ENCODE data around the gene AOAH. TPM values are rescaled to one million over a fixed set of nuclear protein-coding genes. Genes with fewer than 3 reads are reported as not detected.

Gene AOAH
- total and polyA plus RNA-seq, 2 donors (not counting 3 experiments of a cell fraction or from before 2014, with no cell fraction given) = not detected

GRCh38 chr7:36711256-36711655 lies 13.0 kb downstream of the AOAH start:
- H3K4me3 ChIP-seq (replicated peaks in 1 of 3; ENCODE audit: insufficient read depth in 1 of 3, low read depth in 1 of 3, low read length in 3 of 3) = no peak overlapping the region
- no peak overlapping the region for H3K4me2 ChIP-seq (ENCODE audit: insufficient read depth, low read length)
- H3K79me2 ChIP-seq (ENCODE audit: control insufficient read depth, insufficient read depth, low read length) = no peaks in the 10 kb centered on the region
- FAIRE-seq (no peak), DNase-seq (ENCODE audit: low read depth, low spot score) (no peak)
- no peak for TF ChIP-seq CTCF (IDR thresholded peaks at IDR 0.05; ENCODE audit: extremely low read depth in 1 of 2, insufficient read depth in 1 of 2, low read depth in 1 of 2, low read length in 2 of 2)
- no peak for TF ChIP-seq GATA2 (IDR thresholded peaks at IDR 0.05; ENCODE audit: insufficient read depth, insufficient read length, low read depth, low read length)
- TF ChIP-seq POLR2AphosphoS5 (IDR thresholded peaks at IDR 0.05; ENCODE audit: insufficient read depth, low read depth, low read length) = no peak
- no peak for TF ChIP-seq MAX (IDR thresholded peaks at IDR 0.05; ENCODE audit: insufficient read depth, insufficient read length)
- TF ChIP-seq EZH2 (IDR thresholded peaks at IDR 0.05; ENCODE audit: borderline replicate concordance, low read depth, low read length, severe bottlenecking) = no peak
- TF ChIP-seq JUN (IDR thresholded peaks at IDR 0.05; ENCODE audit: borderline replicate concordance, insufficient read depth, insufficient read length, low read depth) = no peak
- no peak for TF ChIP-seq FOS (IDR thresholded peaks at IDR 0.05; ENCODE audit: borderline replicate concordance, insufficient read depth, low read length)
- TF ChIP-seq POLR2A (IDR thresholded peaks at IDR 0.05; ENCODE audit: low read depth, low read length) = no peak
- TF ChIP-seq MYC (IDR thresholded peaks at IDR 0.05; ENCODE audit: low read depth, low read length) = no peak
- no peaks in the 10 kb centered on the region for H3K36me3 ChIP-seq (ENCODE audit: control insufficient read depth in 2 of 2, extremely low read depth in 1 of 2, insufficient read depth in 2 of 2, low read length in 2 of 2)
- intact Hi-C loops (cut with micrococcal nuclease) = no loop called here
- no peaks in the 10 kb centered on the region for H3K27me3 ChIP-seq (ENCODE audit: control insufficient read depth in 2 of 2, insufficient read depth in 2 of 2, low read length in 2 of 2)
- no peaks in the 10 kb centered on the region for H3K9me3 ChIP-seq (replicated peaks; ENCODE audit: control insufficient read depth, insufficient read depth, low read length)
- BruUV-seq (replicated peaks) = no TSS peak
- ChIA-PET POLR2A (no interaction called here), CTCF (no interaction called here)
- H4K20me1 ChIP-seq (replicated peaks; ENCODE audit: control insufficient read depth, extremely low read depth, insufficient read depth, low read length) = no peaks in the 10 kb centered on the region
- dilution Hi-C loops (cut with MboI; ENCODE audit: extremely low pct_ligation_motif_present, low sequenced_read_pairs) = no loop called here
- H2AFZ ChIP-seq (ENCODE audit: low read depth, low read length) = no peak overlapping the region
- no peaks in the 10 kb centered on the region for H3K9me1 ChIP-seq (replicated peaks; ENCODE audit: control insufficient read depth, extremely low read depth, insufficient read depth, low read length)
- H3K9ac ChIP-seq (replicated peaks; ENCODE audit: extremely low read depth, insufficient read depth, low read length) = no peak overlapping the region
- no peak overlapping the region for H3K27ac ChIP-seq (ENCODE audit: insufficient read depth, low read depth, low read length)
- no peaks in the 10 kb centered on the region for H3K4me1 ChIP-seq (ENCODE audit: control insufficient read depth, extremely low read depth, insufficient read depth, low read length)

Measured in endothelial cell of umbilical vein (primary cell).